HepG2 (cell line): ENCODE measurements around the gene KRTAP10-5. TPM values are rescaled to one million over a fixed set of nuclear protein-coding genes. Genes with fewer than 3 reads are reported as not detected.
A peak's percentile ranks its signal among the peaks of the same experiment; 100 is the strongest.

ENCODE experiments used
- ATAC-seq: fragments of 200-7000 bp; cut with Tn5 transposase; 3 replicates; pipeline ENCODE4 v1.9.1; 2020; ENCODE audit warnings: mild to moderate bottlenecking, moderate library complexity
- BruUV-seq: library from RNA; stranded (reverse); fragments of 400-500 nt; replicated peaks from 2 replicates; lab custom pipeline; 2021; lab: Mats Ljungman, UMichigan
- CTCF ChIA-PET: fragments of 300-600 bp; formaldehyde crosslinking; extraction: SDS; loops from one replicate; lab custom pipeline; 2021; ENCODE audit warnings: low total read pairs, inconsistent platforms, low intra/inter-chr PET ratio; lab: Yijun Ruan, JAX
- POLR2A ChIA-PET: fragments of 350-600 bp; sonication (Branson Sonifier 250); formaldehyde crosslinking; loops from one replicate; lab custom pipeline; 2020; ENCODE audit warnings: antibody characterized with exemption, inconsistent platforms; lab: Yijun Ruan, JAX
- DNase-seq: peaks from one replicate; pipeline ENCODE4 v3.0.0-alpha.2; 2015; ENCODE audit warnings: low spot score
- FAIRE-seq: peaks from 3 replicates; lab custom pipeline; 2011; peaks lifted over from hg19 to GRCh38; lab: Jason Lieb, UNC
- H2AFZ ChIP-seq: one replicate; pipeline ENCODE4 v1.6.1; 2011; ENCODE audit warnings: low read length, inconsistent platforms
- H3K27ac ChIP-seq: fragments of 300-600 bp; 3 replicates; pipeline ENCODE4 v1.8.0; 2011; ENCODE audit warnings: mixed run types, mild to moderate bottlenecking, mixed read lengths, low read length, inconsistent platforms; ENCODE audit not compliant: insufficient read depth; ENCODE audit errors: extremely low read length
- H3K27me3 ChIP-seq, 2 experiments: fragments of 200-600 bp in 1 of 2; 2 replicates in 1 of 2; 3 replicates in 1 of 2; pipeline versions ENCODE4 v1.6.0 to v1.8.0; 2011; ENCODE audit warnings: low read length in 2 of 2, mild to moderate bottlenecking in 2 of 2, moderate library complexity in 2 of 2, inconsistent platforms in 1 of 2; ENCODE audit not compliant: insufficient read depth in 2 of 2, control insufficient read depth in 1 of 2
- H3K36me3 ChIP-seq, 2 experiments: fragments of 200-600 bp in 1 of 2; replicated peaks in 1 of 2; 2 replicates in 1 of 2; 3 replicates in 1 of 2; pipeline versions ENCODE4 v1.5.1 to v1.8.0; 2011; ENCODE audit warnings: low read length in 2 of 2, inconsistent platforms in 1 of 2; ENCODE audit not compliant: insufficient read depth in 2 of 2, control insufficient read depth in 1 of 2
- H3K4me1 ChIP-seq: 2 replicates; pipeline ENCODE4 v1.5.1; 2012; ENCODE audit warnings: low read length, inconsistent platforms; ENCODE audit not compliant: insufficient read depth
- H3K4me2 ChIP-seq: 2 replicates; pipeline ENCODE4 v1.6.0; 2011; ENCODE audit warnings: low read depth, low read length, inconsistent platforms
- H3K4me3 ChIP-seq, 3 experiments: fragments of 200-600 bp in 1 of 3; sonication (generic), shearing (Covaris generic) in 1 of 3; replicated peaks in 1 of 3; 2 replicates each; pipeline ENCODE4 v1.5.1; 2011 to 2016; ENCODE audit warnings: low read length in 3 of 3, inconsistent platforms in 2 of 3, low read depth in 2 of 3, mild to moderate bottlenecking in 2 of 3, control low read depth in 1 of 3, mixed read lengths in 1 of 3; ENCODE audit not compliant: insufficient read depth in 1 of 3
- H3K79me2 ChIP-seq: one replicate; pipeline ENCODE4 v1.6.1; 2011; ENCODE audit warnings: low read length, inconsistent platforms; ENCODE audit not compliant: insufficient read depth
- H3K9ac ChIP-seq: 2 replicates; pipeline ENCODE4 v1.6.0; 2011; ENCODE audit warnings: mild to moderate bottlenecking, low read depth, low read length, inconsistent platforms; ENCODE audit not compliant: insufficient read depth
- H3K9me3 ChIP-seq: 2 replicates; pipeline ENCODE4 v1.5.1; 2012; ENCODE audit warnings: mild to moderate bottlenecking, low read length
- H4K20me1 ChIP-seq: 2 replicates; pipeline ENCODE4 v1.6.0; 2011; ENCODE audit warnings: inconsistent platforms, mild to moderate bottlenecking, low read length, moderate library complexity; ENCODE audit not compliant: insufficient read depth
- GABPA ChIP-seq, 2 experiments: IDR thresholded peaks; 2 replicates each; pipeline ENCODE4 v1.6.1; 2011 to 2016; ENCODE audit warnings: low read depth in 2 of 2, low read length in 1 of 2, missing biosample characterization in 1 of 2, missing genetic modification characterization in 1 of 2
- GABPB1 ChIP-seq: IDR thresholded peaks from 2 replicates; pipeline ENCODE4 v1.6.1; 2016; ENCODE audit warnings: mild to moderate bottlenecking, missing genetic modification reagents, moderate library complexity, missing compliant biosample characterization
- MED1 ChIP-seq: sonication (generic); formaldehyde crosslinking; IDR thresholded peaks from 2 replicates; pipeline ENCODE4 v1.4.0; 2020; ENCODE audit warnings: missing genetic modification reagents
- ZNF687 ChIP-seq: sonication (generic); formaldehyde crosslinking; IDR thresholded peaks from 2 replicates; pipeline ENCODE4 v1.5.1; 2020; ENCODE audit warnings: mild to moderate bottlenecking, missing genetic modification reagents, moderate library complexity
- WGBS: methylation state at CpG from one replicate; pipeline ENCODE4 v1.1.6; 2017; ENCODE audit warnings: low lambda C conversion rate; 5-methylcytosine and 5-hydroxymethylcytosine counted together
- in situ Hi-C: cut with HindIII; loops from 2 replicates; pipeline ENCODE4 v1.10.0; 2017; ENCODE audit warnings: low pct_unique_long_range_greater_than_20kb; ENCODE audit not compliant: extremely low pct_ligation_motif_present
- intact Hi-C: fragments of 100-400 bp; cut with micrococcal nuclease; formaldehyde crosslinking; loops from one replicate; pipeline ENCODE4 v1.10.0; 2022; ENCODE audit not compliant: unreplicated experiment
- polyA plus RNA-seq, 8 experiments: library from polyadenylated mRNA; depleted of rRNA in 3 of 8; stranded (reverse) in 7 of 8; unstranded in 1 of 8; fragments of >200 nt; fragmentation: Illumina TruSeq in 4 of 8; extraction: Trizol in 4 of 8; gene quantifications; 2 replicates each; pipeline versions ENCODE4 v1.2.1 to v1.2.3, GENCODE V29; 2011 to 2016; ENCODE audit warnings: low read depth in 4 of 8, missing spikeins in 1 of 8, mixed read lengths in 1 of 8; ENCODE audit not compliant: insufficient read depth in 1 of 8
- total RNA-seq, 5 experiments: library from RNA; depleted of rRNA; stranded (reverse); fragments of >200 nt; fragmentation: Illumina TruSeq; extraction: Trizol; gene quantifications; 2 replicates each; pipeline ENCODE4 v1.2.3, GENCODE V29; 2016; ENCODE audit warnings: low read depth in 1 of 5

The KRTAP10-5 gene
- total and polyA plus RNA-seq, 2 of the 13 experiments (the other 11 are each of a cell fraction or from before 2014, with no cell fraction given): not detected

DNA sequence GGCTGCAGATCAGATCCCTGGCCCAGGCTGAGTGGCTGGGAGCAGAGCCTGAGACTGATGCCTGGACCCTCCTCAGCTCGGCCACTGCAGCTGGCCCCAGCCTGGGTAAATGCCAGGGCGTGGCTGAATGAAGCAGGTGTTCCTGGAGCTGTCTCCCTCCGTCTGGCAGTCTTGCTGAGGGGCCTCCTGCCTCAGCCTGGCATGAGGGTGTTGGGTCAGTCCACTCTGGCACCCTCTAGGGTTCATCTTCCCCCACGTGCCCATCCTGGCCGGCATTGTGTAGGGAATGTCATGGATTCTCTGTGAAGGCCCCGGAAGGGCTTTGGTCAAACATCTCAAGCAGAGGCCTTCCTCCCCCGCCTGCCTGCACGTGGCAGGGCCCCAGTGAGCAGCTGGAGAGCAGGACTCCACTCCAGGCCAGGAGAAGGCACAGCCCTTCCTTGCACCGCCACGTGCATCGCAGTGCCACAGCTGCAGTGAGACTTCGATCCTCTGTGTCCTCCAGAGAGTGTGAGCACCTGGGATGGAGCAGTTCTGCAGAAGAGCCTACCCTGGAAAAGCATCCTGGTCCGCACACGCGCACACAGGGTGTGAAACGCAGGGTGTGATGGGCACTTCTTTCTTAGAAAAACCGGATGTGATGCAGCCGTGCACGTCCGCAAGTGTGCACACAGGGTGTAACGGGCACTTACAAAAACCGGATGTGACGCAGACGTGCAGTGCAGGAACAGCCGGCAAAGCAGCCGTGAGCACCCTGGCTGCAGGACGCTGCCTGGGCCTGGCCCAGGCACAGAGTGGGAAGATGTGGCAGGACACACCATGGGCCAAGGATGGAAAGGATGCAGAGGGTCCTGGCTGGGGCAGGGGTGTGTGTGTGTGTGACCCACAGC lies 11.5 kb downstream of the KRTAP10-5 start:
- no TSS peak for BruUV-seq
- in situ Hi-C loops: no loop called here
- POLR2A ChIA-PET: no interaction called here

More for the DNA sequence above, 11.5 kb downstream of the KRTAP10-5 start:
- H3K4me3 ChIP-seq: no peak overlapping the region
- H3K79me2 ChIP-seq: no peaks in the 10 kb centered on the region
- no peak overlapping the region for H3K9ac ChIP-seq
- H2AFZ ChIP-seq: no peak overlapping the region
- intact Hi-C loops: no loop called here
- 66% methylated on average over 20 of the region's 27 CpGs for WGBS
- DNase-seq (no peak), FAIRE-seq (no peak), ATAC-seq (no peak)
- H3K27me3 ChIP-seq: no peaks in the 10 kb centered on the region; a peak in 1 of 5 replicates
- H3K27ac ChIP-seq: no peak overlapping the region
- H3K9me3 ChIP-seq: peaks cover 9% of the 10 kb centered on the region
- CTCF ChIA-PET: no interaction called here
- no peak overlapping the region for H3K4me2 ChIP-seq
- no peaks in the 10 kb centered on the region for H3K36me3 ChIP-seq
- H3K4me1 ChIP-seq: peaks cover 16% of the 10 kb centered on the region
- no peaks in the 10 kb centered on the region for H4K20me1 ChIP-seq
- TF ChIP-seq GABPB1: peak; percentile 36; the same call in 1 of the 2 replicates
- no peak for TF ChIP-seq GABPA (IDR thresholded peaks at IDR 0.05; ENCODE audit: low read depth, low read length)
- TF ChIP-seq GABPA (CRISPR knock-in tag; IDR thresholded peaks at IDR 0.05; ENCODE audit: low read depth): peak; percentile 62; the same call in 1 of the 2 replicates
- TF ChIP-seq MED1: no peak
- TF ChIP-seq ZNF687 (CRISPR knock-in tag): peak; percentile 49; the same call in 1 of the 2 replicates
